ENCODE results near the gene DRD4.

DRD4 gene

GRCh38 chr11:612201-612960, 24.7 kb upstream of the DRD4 start:
- no peaks in the 10 kb centered on the region for H3K27me3 Mint-ChIP-seq
- DNase-seq (ENCODE audit: low spot score in 2 of 2) = no peak
- peak overlapping the region; percentile 47 for H3K4me3 Mint-ChIP-seq
- H3K27ac Mint-ChIP-seq (ENCODE audit: low read depth) = peak overlapping the region; percentile 82
- H3K9me3 Mint-ChIP-seq = no peaks in the 10 kb centered on the region
- no peak for ATAC-seq (replicated peaks; ENCODE audit: extremely low read depth, poor library complexity, severe bottlenecking)
- H3K4me1 Mint-ChIP-seq = peaks cover 22% of the 10 kb centered on the region
- H3K36me3 Mint-ChIP-seq (ENCODE audit: insufficient read depth) = peaks cover 29% of the 10 kb centered on the region

- H3K9me3 Mint-ChIP-seq = no peaks in the 10 kb centered on the region
- peak overlapping the region; percentile 82 for H3K27ac Mint-ChIP-seq (ENCODE audit: low read depth)
- H3K27me3 Mint-ChIP-seq = no peaks in the 10 kb centered on the region
- no peak overlapping the region for H3K4me3 Mint-ChIP-seq
- H3K4me1 Mint-ChIP-seq = peaks cover 22% of the 10 kb centered on the region
- ATAC-seq (replicated peaks; ENCODE audit: extremely low read depth, poor library complexity, severe bottlenecking) (no peak), DNase-seq (ENCODE audit: low spot score in 2 of 2) (no peak)
- H3K36me3 Mint-ChIP-seq (ENCODE audit: insufficient read depth) = peaks cover 28% of the 10 kb centered on the region
Measured at GRCh38 chr11:612961-613300, 24.1 kb upstream of the DRD4 start.

- Mint-ChIP-seq H3K4me3 (no peak overlapping the region), H3K27ac (ENCODE audit: low read depth) (peak overlapping the region; percentile 82), H3K9me3 (no peaks in the 10 kb centered on the region), H3K27me3 (no peaks in the 10 kb centered on the region), H3K36me3 (ENCODE audit: insufficient read depth) (peaks cover 27% of the 10 kb centered on the region), H3K4me1 (peaks cover 22% of the 10 kb centered on the region)
- peak; percentile 50 to 54 for DNase-seq (ENCODE audit: low spot score in 2 of 2)
- peak; percentile 38 for ATAC-seq (replicated peaks; ENCODE audit: extremely low read depth, poor library complexity, severe bottlenecking)
Measured at GRCh38 chr11:613369-613968, 23.6 kb upstream of the DRD4 start.

- no peak for DNase-seq (ENCODE audit: low spot score in 2 of 2)
- ATAC-seq (replicated peaks; ENCODE audit: extremely low read depth, poor library complexity, severe bottlenecking) = no peak
- peak overlapping the region; percentile 85 for H3K4me3 Mint-ChIP-seq
- H3K9me3 Mint-ChIP-seq = no peaks in the 10 kb centered on the region
- no peaks in the 10 kb centered on the region for H3K27me3 Mint-ChIP-seq
- H3K36me3 Mint-ChIP-seq (ENCODE audit: insufficient read depth) = peaks cover 29% of the 10 kb centered on the region
- H3K27ac Mint-ChIP-seq (ENCODE audit: low read depth) = peak overlapping the region; percentile 82
- peaks cover 22% of the 10 kb centered on the region for H3K4me1 Mint-ChIP-seq
Measured at GRCh38 chr11:614021-614622, 22.9 kb upstream of the DRD4 start.

- DNase-seq (ENCODE audit: low spot score in 2 of 2) (no peak), ATAC-seq (replicated peaks; ENCODE audit: extremely low read depth, poor library complexity, severe bottlenecking) (no peak)
- Mint-ChIP-seq H3K27me3 (no peaks in the 10 kb centered on the region), H3K4me3 (peak overlapping the region; percentile 85), H3K9me3 (no peaks in the 10 kb centered on the region), H3K4me1 (peaks cover 22% of the 10 kb centered on the region), H3K27ac (ENCODE audit: low read depth) (peak overlapping the region; percentile 88), H3K36me3 (ENCODE audit: insufficient read depth) (peaks cover 31% of the 10 kb centered on the region)
Measured at GRCh38 chr11:614623-615503, 22.2 kb upstream of the DRD4 start.

- peak; percentile 79 for ATAC-seq (replicated peaks; ENCODE audit: extremely low read depth, poor library complexity, severe bottlenecking)
- no peaks in the 10 kb centered on the region for H3K9me3 Mint-ChIP-seq
- H3K27me3 Mint-ChIP-seq = no peaks in the 10 kb centered on the region
- H3K27ac Mint-ChIP-seq (ENCODE audit: low read depth) = peak within 1 kb of the TSS; percentile 88
- DNase-seq (ENCODE audit: low spot score in 2 of 2) = peak; percentile 74 to 77
- peak within 1 kb of the TSS; percentile 85 for H3K4me3 Mint-ChIP-seq
- peaks cover 32% of the 10 kb centered on the region for H3K36me3 Mint-ChIP-seq (ENCODE audit: insufficient read depth)
- H3K4me1 Mint-ChIP-seq = peaks cover 22% of the 10 kb centered on the region
Measured at GRCh38 chr11:615504-616319, 21.4 kb upstream of the DRD4 start, which contains the start of gene IRF7. Gene IRF7 (minus strand): TSS chr11:615950. CDS start chr11:615364, 586 bp downstream.

GRCh38 chr11:616320-617198, 20.5 kb upstream of the DRD4 start:
- no peak for DNase-seq (ENCODE audit: low spot score in 2 of 2)
- peak overlapping the region; percentile 85 for H3K4me3 Mint-ChIP-seq
- no peaks in the 10 kb centered on the region for H3K27me3 Mint-ChIP-seq
- peaks cover 31% of the 10 kb centered on the region for H3K36me3 Mint-ChIP-seq (ENCODE audit: insufficient read depth)
- H3K4me1 Mint-ChIP-seq = peaks cover 22% of the 10 kb centered on the region
- H3K9me3 Mint-ChIP-seq = no peaks in the 10 kb centered on the region
- ATAC-seq (replicated peaks; ENCODE audit: extremely low read depth, poor library complexity, severe bottlenecking) = no peak
- H3K27ac Mint-ChIP-seq (ENCODE audit: low read depth) = peak overlapping the region; percentile 88

GRCh38 chr11:617199-617911, 19.7 kb upstream of the DRD4 start:
- peaks cover 18% of the 10 kb centered on the region for H3K4me1 Mint-ChIP-seq
- peaks cover 31% of the 10 kb centered on the region for H3K36me3 Mint-ChIP-seq (ENCODE audit: insufficient read depth)
- ATAC-seq (replicated peaks; ENCODE audit: extremely low read depth, poor library complexity, severe bottlenecking) = no peak
- H3K9me3 Mint-ChIP-seq = no peaks in the 10 kb centered on the region
- H3K4me3 Mint-ChIP-seq = no peak overlapping the region
- no peak overlapping the region for H3K27ac Mint-ChIP-seq (ENCODE audit: low read depth)
- no peaks in the 10 kb centered on the region for H3K27me3 Mint-ChIP-seq
- no peak for DNase-seq (ENCODE audit: low spot score in 2 of 2)

- ATAC-seq (replicated peaks; ENCODE audit: extremely low read depth, poor library complexity, severe bottlenecking) = no peak
- H3K27ac Mint-ChIP-seq (ENCODE audit: low read depth) = no peak overlapping the region
Measured at GRCh38 chr11:617912-618682, 19.0 kb upstream of the DRD4 start.

GRCh38 chr11:618856-619627, 18.0 kb upstream of the DRD4 start:
- H3K27ac Mint-ChIP-seq (ENCODE audit: low read depth) = no peak overlapping the region
- H3K27me3 Mint-ChIP-seq = peaks cover 9% of the 10 kb centered on the region
- H3K4me1 Mint-ChIP-seq = peaks cover 16% of the 10 kb centered on the region
- no peak overlapping the region for H3K4me3 Mint-ChIP-seq
- DNase-seq (ENCODE audit: low spot score in 2 of 2) = no peak
- no peaks in the 10 kb centered on the region for H3K9me3 Mint-ChIP-seq
- peaks cover 27% of the 10 kb centered on the region for H3K36me3 Mint-ChIP-seq (ENCODE audit: insufficient read depth)
- ATAC-seq (replicated peaks; ENCODE audit: extremely low read depth, poor library complexity, severe bottlenecking) = no peak

More at GRCh38 chr11:617912-618682, 19.0 kb upstream of the DRD4 start:
- no peaks in the 10 kb centered on the region for H3K9me3 Mint-ChIP-seq
- H3K4me1 Mint-ChIP-seq = peaks cover 18% of the 10 kb centered on the region
- H3K27me3 Mint-ChIP-seq = peaks cover 3% of the 10 kb centered on the region
- DNase-seq (ENCODE audit: low spot score in 2 of 2) = no peak
- H3K4me3 Mint-ChIP-seq = no peak overlapping the region
- peaks cover 26% of the 10 kb centered on the region for H3K36me3 Mint-ChIP-seq (ENCODE audit: insufficient read depth)
